Right cardiac atrium (tissue), 5 donors: Measurements from ENCODE around the gene PHACTR1. TPM values are rescaled to one million over a fixed set of nuclear protein-coding genes. Genes with fewer than 3 reads are reported as not detected.

Experiments used
- ATAC-seq, 2 donors: fragments of 200-7000 bp; cut with Tn5 transposase; one replicate each; pipeline versions ENCODE4 v1.8.0 to v1.9.1; 2020; ENCODE audit warnings: moderate library complexity in 2 of 2, mild to moderate bottlenecking in 1 of 2
- DNase-seq, 3 donors: peaks; one replicate each; pipeline ENCODE4 v3.0.0-alpha.2; 2020
- H3K27ac ChIP-seq: one replicate; pipeline ENCODE4 v1.5.1; 2013; ENCODE audit warnings: mild to moderate bottlenecking, low read length, control low read depth, moderate library complexity
- H3K27me3 ChIP-seq: one replicate; pipeline ENCODE4 v1.6.1; 2013; ENCODE audit not compliant: control insufficient read depth, insufficient read depth
- H3K4me1 ChIP-seq: one replicate; pipeline ENCODE4 v1.6.1; 2013; ENCODE audit warnings: low read length; ENCODE audit not compliant: control insufficient read depth, insufficient read depth
- H3K4me3 ChIP-seq: one replicate; pipeline ENCODE4 v1.5.1; 2013; ENCODE audit warnings: low read length, control low read depth
- H3K9me3 ChIP-seq: one replicate; pipeline ENCODE4 v1.6.1; 2013; ENCODE audit warnings: low read length; ENCODE audit not compliant: control insufficient read depth
- WGBS: extraction: QIAGEN DNeasy Blood & Tissue Kit; methylation state at CpG from one replicate; pipeline ENCODE4 v1.1.7; 2013; 5-methylcytosine and 5-hydroxymethylcytosine counted together
- intact Hi-C, 4 donors: fragments of 100-400 bp; cut with DNase I; formaldehyde crosslinking; loops; one replicate each; pipeline versions ENCODE4 v1.11.0 to v1.14.0; 2022 to 2023
- polyA plus RNA-seq: library from polyadenylated mRNA; stranded (reverse); fragments of 200-250 nt; gene quantifications from one replicate; pipeline ENCODE4 v1.2.3, GENCODE V29; 2013
- total RNA-seq, 4 donors: library from RNA; stranded (reverse); fragmentation: NEBNext Ultra II Directional; extraction: Animal tissue kit (Norgen Biotek cat#: 25700); gene quantifications; one replicate each; pipeline ENCODE4 v1.2.1, GENCODE V29; 2021
- donor health status: healthy with polysubstance abuse.
- donor health status: DM: no; HTN: yes; CAD: no.
- donor health status: DM: no; HTN: no; CAD: no.
- donor health status: DM: no; HTN: yes; CAD: no; lungs with severe emphysema.
- donor health status: DM: yes; HTN: yes; CAD: no.

Gene PHACTR1
- total and polyA plus RNA-seq, 5 donors: 7.3 to 29.4 (median 25.1) TPM

DNA sequence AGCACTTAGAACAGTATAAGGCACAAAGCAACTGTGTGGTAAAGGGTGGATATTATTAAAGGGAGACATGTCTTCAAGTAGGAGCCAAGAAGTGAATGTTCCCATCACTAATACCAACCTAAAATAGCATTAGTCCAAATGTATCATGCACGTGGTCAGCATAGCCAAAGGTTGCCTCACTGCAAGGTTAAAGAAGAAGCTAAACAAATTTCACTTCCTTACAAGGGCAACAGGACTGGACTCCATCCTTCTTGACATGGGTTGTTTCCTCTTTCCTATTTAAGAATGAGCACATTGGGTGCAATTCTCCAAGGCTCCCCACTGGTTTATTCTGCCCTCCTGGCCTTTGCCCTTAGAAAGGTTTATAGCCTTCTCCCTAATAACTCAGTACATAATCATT lies 186.7 kb downstream of the PHACTR1 start:
- H3K27ac ChIP-seq: no peak overlapping the region
- H3K9me3 ChIP-seq: no peaks in the 10 kb centered on the region
- WGBS: 24% methylated on average over 1 of the region's 1 CpG
- H3K27me3 ChIP-seq: no peaks in the 10 kb centered on the region
- no peak overlapping the region for H3K4me3 ChIP-seq
- ATAC-seq (peak; percentile 58 to 62), DNase-seq (no peak)
- H3K4me1 ChIP-seq: no peaks in the 10 kb centered on the region
- intact Hi-C loops: no loop called here

DNA sequence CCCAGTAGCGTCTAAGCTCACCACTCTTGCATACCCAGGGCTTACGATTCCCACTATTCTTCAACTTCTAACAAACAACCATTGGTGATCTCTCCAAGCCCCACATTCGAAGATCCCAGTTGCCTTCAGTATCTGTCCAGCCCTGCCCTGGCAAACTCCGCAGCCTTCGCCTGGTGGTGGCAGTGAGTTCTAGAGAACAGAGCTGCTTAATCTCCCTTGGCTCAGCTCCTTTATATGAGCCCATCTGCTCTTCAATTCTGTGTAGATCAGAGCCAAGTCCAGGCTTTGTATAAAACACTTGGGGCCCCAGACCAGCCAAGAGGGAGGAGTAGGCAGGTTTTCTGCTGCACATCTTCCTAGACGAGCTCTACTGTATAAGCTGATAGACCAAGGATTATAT lies 193.3 kb downstream of the PHACTR1 start:
- ATAC-seq (peak; percentile 30 to 59), DNase-seq (no peak)
- intact Hi-C loops: loop anchor here in 2 of 4 donors (5.0 to 10.0 kb wide), 2 partner anchors 415 to 422 kb away; partner anchors contain the start of gene TBC1D7 (in 1 of the 2)
- Histone ChIP-seq H3K4me1 (no peaks in the 10 kb centered on the region), H3K27me3 (no peaks in the 10 kb centered on the region), H3K27ac (no peak overlapping the region), H3K9me3 (no peaks in the 10 kb centered on the region), H3K4me3 (no peak overlapping the region)
- 69% methylated on average over 6 of the region's 6 CpGs for WGBS

DNA sequence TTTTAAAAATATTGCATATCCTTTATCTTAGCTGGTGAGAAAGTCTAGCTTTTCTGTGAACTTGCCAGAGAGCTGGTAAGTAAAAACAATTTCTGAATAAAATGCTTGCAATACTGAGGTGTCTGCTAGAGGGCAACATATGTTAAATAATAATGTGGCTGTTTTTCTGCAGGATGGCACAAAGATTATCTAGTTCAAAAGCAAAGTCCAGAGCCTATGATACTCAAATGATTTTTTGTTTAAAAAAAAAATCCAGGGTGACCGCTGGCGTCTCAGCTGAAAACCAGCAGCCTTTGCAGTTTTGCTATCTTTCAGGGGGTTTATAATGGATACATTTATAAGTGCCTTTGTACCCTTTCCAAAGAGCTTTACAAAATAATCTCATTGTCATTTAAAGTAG lies 194.9 kb downstream of the PHACTR1 start:
- no peaks in the 10 kb centered on the region for H3K9me3 ChIP-seq
- H3K4me1 ChIP-seq: no peaks in the 10 kb centered on the region
- no peak overlapping the region for H3K27ac ChIP-seq
- H3K27me3 ChIP-seq: no peaks in the 10 kb centered on the region
- no peak for ATAC-seq
- DNase-seq: no peak
- intact Hi-C loops: loop anchor here in 2 of 4 donors (5.0 to 10.0 kb wide), 2 partner anchors 413 to 421 kb away; partner anchors contain the start of gene TBC1D7 (in 1 of the 2)
- H3K4me3 ChIP-seq: no peak overlapping the region
- 21% methylated on average over 2 of the region's 2 CpGs for WGBS

DNA sequence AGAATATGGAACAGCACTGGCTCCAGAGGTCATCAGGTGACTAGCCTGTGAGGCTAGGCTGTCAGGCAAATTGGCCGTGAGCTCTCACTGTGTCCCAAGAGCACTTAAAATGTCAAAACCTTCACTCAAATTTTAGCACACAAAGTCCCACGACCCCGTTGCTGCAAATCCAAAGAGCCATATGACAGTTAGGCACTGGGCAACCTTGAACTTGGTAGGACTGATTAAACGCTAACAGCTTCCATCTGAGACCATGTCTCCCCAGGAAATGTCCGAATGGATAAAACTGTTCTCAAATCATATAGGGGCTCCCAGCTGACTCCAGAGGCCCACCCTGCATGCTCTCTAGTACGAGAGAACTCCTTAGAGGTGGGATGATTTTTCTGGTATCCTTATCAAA lies 196.6 kb downstream of the PHACTR1 start:
- Histone ChIP-seq H3K27me3 (no peaks in the 10 kb centered on the region), H3K9me3 (no peaks in the 10 kb centered on the region), H3K4me3 (no peak overlapping the region), H3K4me1 (no peaks in the 10 kb centered on the region), H3K27ac (no peak overlapping the region)
- ATAC-seq (no peak), DNase-seq (no peak)
- WGBS: 73% methylated on average over 6 of the region's 6 CpGs
- intact Hi-C loops: loop anchor here in 2 of 4 donors (5.0 to 10.0 kb wide), 2 partner anchors 412 to 419 kb away; partner anchors contain the start of gene TBC1D7 (in 1 of the 2)

DNA sequence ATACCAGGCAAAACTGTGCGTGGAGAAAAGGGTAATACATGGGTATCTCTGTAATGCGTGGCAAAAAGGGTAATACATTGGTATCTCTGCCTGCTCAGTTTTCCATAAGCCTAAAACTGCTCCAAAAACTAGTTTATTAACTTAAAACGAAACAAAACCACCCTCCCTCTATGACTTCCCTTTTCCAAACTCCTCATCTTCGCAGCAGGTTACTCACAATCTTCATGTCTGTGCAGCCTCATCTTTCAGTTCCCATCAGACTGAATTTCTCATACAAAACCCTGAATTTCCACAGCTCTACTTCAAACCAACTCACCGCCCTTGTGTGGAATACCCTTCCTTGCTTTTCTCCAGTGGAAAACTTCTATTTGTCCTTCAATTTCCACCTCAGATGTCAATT lies 199.4 kb downstream of the PHACTR1 start:
- intact Hi-C loops: loop anchor here in 1 of 4 donors (10.0 kb wide), 1 partner anchor 409 kb away; the partner anchor contains the start of gene TBC1D7
- WGBS: 86% methylated on average over 5 of the region's 5 CpGs
- DNase-seq (no peak), ATAC-seq (no peak)
- no peak overlapping the region for H3K27ac ChIP-seq
- H3K4me3 ChIP-seq: no peak overlapping the region
- no peaks in the 10 kb centered on the region for H3K27me3 ChIP-seq
- no peaks in the 10 kb centered on the region for H3K4me1 ChIP-seq
- no peaks in the 10 kb centered on the region for H3K9me3 ChIP-seq

DNA sequence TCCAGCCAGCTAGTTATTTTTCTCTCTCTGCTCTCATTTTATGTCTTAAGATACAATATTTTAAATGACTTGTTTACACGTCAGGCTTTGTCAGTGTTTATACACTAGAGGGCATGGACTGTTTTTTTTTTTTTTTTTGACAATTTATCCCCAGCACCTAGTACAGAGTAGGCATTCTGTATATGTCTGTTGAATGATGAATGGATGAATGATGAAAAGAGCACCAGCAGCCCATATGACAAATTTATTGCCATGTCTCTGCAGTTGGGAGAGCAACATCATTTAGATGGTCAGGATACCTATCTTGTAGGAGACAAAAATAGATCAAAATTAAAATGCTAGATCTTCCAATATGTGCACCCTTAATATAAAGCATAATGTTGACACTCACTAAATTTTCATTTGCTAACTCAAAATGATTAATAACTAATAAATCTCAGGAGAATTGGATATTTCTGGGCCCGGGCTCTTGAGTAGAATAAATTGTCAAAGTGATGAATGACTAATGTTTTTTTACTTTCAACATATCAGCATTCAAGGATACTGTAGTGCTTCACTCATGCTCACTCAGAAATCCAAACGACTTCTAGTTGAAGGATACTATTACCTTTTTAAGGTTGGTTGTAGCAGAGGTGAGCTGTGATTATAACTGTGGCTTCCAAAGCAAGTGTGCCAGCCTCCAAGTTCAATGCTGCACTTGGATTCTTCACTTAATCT lies 200.0 kb downstream of the PHACTR1 start:
- Histone ChIP-seq H3K4me3 (no peak overlapping the region), H3K9me3 (no peaks in the 10 kb centered on the region), H3K4me1 (no peaks in the 10 kb centered on the region), H3K27me3 (no peaks in the 10 kb centered on the region), H3K27ac (no peak overlapping the region)
- no peak for DNase-seq
- no peak for ATAC-seq
- intact Hi-C loops: loop anchor here in 1 of 4 donors (10.0 kb wide), 1 partner anchor 408 kb away; the partner anchor contains the start of gene TBC1D7
- 73% methylated on average over 3 of the region's 3 CpGs for WGBS

DNA sequence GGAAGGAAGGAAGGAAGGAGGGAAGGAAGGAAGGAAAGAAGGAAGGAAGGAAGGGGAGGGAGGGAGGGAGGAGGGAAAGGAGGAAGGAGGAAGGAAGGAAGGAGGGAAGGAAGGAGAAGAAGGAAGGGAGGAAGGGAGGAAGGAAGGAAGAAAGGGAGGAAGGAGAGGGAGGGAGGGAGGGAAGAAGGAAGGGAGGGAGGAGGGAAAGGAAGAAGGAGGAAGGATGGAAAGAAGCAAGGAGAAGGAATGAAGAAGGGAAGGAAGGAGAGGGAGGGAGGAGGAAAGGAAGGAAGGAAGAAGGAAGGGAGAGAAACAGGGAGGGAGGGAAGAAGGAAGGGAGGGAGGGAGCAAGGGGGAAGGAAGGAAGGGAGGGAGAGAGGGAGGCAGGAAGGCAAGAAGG lies 204.9 kb downstream of the PHACTR1 start:
- ATAC-seq (no peak), DNase-seq (no peak)
- intact Hi-C loops: no loop called here
- no peak overlapping the region for H3K4me3 ChIP-seq
- H3K9me3 ChIP-seq: no peaks in the 10 kb centered on the region
- no peak overlapping the region for H3K27ac ChIP-seq
- H3K27me3 ChIP-seq: no peaks in the 10 kb centered on the region
- no peaks in the 10 kb centered on the region for H3K4me1 ChIP-seq

DNA sequence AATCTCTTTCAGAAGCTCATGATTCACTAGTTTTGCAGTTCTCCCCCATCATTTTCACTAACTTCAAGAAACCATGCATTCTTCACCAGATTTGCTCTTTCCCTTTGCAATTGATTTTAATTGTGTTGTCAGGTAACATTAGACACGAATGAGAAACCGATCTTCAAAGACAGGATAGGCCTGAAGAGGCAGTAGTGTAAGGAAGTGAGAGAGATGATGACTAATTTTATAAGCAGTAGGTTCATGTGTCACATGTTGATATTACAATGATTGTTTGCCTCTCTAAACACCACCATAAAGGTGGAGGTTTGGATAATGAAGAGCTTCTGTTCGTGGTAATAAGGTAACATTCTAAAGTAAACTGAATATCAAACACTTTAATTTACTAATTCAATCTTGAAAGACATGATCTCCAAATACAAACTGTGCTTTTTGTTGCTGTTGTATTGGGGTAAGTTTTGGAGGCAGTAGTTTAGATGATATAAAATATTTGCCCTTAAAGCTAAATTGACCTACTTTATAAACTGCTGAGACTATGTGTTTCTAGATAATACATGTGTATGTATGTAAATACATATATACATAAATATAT lies 207.2 kb downstream of the PHACTR1 start:
- intact Hi-C loops: no loop called here
- Histone ChIP-seq H3K4me1 (no peaks in the 10 kb centered on the region), H3K4me3 (no peak overlapping the region), H3K9me3 (no peaks in the 10 kb centered on the region), H3K27me3 (no peaks in the 10 kb centered on the region), H3K27ac (no peak overlapping the region)
- 76% methylated on average over 3 of the region's 3 CpGs for WGBS
- ATAC-seq: no peak
- DNase-seq: no peak

DNA sequence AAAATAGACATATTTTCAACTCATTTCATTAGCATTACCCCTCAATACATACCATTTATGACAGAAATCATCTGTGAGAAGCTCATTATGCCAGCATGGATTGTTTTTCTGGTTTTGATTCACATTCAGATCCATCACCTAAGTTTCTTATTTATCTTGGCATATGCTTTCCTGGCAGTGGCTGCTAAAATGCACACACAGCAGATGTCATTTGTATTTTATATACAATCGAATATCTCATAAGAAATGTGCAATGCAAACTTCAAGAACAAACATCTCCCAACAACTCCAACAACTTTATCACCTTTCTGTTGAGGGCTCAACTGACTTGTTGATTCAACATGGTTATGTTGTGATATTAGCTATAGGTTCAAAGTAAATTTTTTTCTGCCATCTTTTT lies 208.3 kb downstream of the PHACTR1 start:
- 79% methylated on average over 1 of the region's 1 CpG for WGBS
- no peaks in the 10 kb centered on the region for H3K27me3 ChIP-seq
- H3K9me3 ChIP-seq: no peaks in the 10 kb centered on the region
- intact Hi-C loops: no loop called here
- no peaks in the 10 kb centered on the region for H3K4me1 ChIP-seq
- no peak overlapping the region for H3K27ac ChIP-seq
- no peak for DNase-seq
- no peak for ATAC-seq
- H3K4me3 ChIP-seq: no peak overlapping the region

DNA sequence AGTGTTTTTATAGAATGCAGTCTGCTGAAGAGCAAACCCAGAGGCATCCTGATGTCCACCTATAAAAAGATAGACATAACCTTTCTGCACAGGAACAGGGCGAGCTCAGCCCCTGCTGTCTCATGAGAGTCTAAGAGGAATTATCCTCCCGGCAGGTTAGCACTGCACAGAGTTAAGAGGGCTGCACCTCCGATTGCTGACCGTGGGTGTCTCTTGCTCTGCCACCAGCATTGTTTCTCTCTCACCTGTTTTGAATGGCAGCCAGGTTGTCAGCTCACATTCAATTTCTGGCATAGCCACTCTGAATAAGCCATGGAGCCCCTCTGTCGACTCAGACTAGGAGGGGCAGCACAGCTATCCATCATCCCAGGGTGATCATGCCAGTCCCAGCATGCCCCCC lies 211.2 kb downstream of the PHACTR1 start:
- no peaks in the 10 kb centered on the region for H3K27me3 ChIP-seq
- H3K4me1 ChIP-seq: no peaks in the 10 kb centered on the region
- no peaks in the 10 kb centered on the region for H3K9me3 ChIP-seq
- 80% methylated on average over 5 of the region's 5 CpGs for WGBS
- H3K27ac ChIP-seq: no peak overlapping the region
- no peak overlapping the region for H3K4me3 ChIP-seq
- intact Hi-C loops: no loop called here
- ATAC-seq (no peak), DNase-seq (no peak)

DNA sequence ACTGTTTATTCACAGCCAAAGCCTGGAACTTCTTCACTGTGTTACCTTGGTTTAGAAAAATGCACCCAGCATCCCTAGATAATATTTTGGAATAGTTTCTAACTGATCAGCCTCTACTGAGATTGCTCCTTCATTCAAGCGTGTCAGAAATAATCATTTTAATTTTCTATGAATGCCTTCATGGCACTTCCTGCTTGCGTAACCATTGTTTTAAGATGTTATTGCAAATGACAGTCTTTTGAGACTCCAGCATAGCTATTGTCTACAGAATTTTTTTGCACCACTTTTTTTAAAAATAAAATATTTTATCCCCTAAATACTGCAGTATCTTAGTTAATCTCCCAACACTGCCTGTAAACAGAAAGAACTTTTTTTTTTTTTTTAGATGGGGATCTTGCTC lies 213.1 kb downstream of the PHACTR1 start:
- intact Hi-C loops: no loop called here
- H3K9me3 ChIP-seq: no peaks in the 10 kb centered on the region
- H3K27me3 ChIP-seq: no peaks in the 10 kb centered on the region
- no peak for ATAC-seq
- H3K4me1 ChIP-seq: no peaks in the 10 kb centered on the region
- no peak overlapping the region for H3K4me3 ChIP-seq
- WGBS: 65% methylated on average over 2 of the region's 2 CpGs
- no peak overlapping the region for H3K27ac ChIP-seq
- DNase-seq: no peak
